Osteoblast (primary cell): ENCODE data around the gene PLEKHH3. TPM values are rescaled to one million over a fixed set of nuclear protein-coding genes. Genes with fewer than 3 reads are reported as not detected.
"Not testable (repeated sequence)": the region's sequence is repeated elsewhere in the genome, so short reads cannot be mapped to it uniquely, and the experiment has no call there.

ENCODE experiments used
- DNase-seq: peaks from one replicate; pipeline ENCODE4 v3.0.0; 2011; ENCODE audit warnings: low spot score, mixed read lengths; ENCODE audit not compliant: insufficient read length; ENCODE audit errors: missing footprints
- H2AFZ ChIP-seq: 2 replicates; pipeline ENCODE4 v1.6.0; 2011; ENCODE audit warnings: mild to moderate bottlenecking, low read length
- H3K27ac ChIP-seq: 2 replicates; pipeline ENCODE4 v1.5.1; 2011; ENCODE audit warnings: mild to moderate bottlenecking, low read depth, low read length, moderate library complexity
- H3K27me3 ChIP-seq: 2 replicates; pipeline ENCODE4 v1.6.0; 2012; ENCODE audit warnings: mild to moderate bottlenecking, control low read depth, inconsistent platforms, low read length, moderate library complexity; ENCODE audit not compliant: insufficient read depth
- H3K36me3 ChIP-seq: 2 replicates; pipeline ENCODE4 v1.5.1; 2011; ENCODE audit warnings: mild to moderate bottlenecking, low read length, control low read depth, moderate library complexity; ENCODE audit not compliant: insufficient read depth
- H3K4me1 ChIP-seq: 2 replicates; pipeline ENCODE4 v1.5.1; 2011; ENCODE audit warnings: mild to moderate bottlenecking, low read length, control low read depth, moderate library complexity; ENCODE audit not compliant: insufficient read depth
- H3K4me2 ChIP-seq: 2 replicates; pipeline ENCODE4 v1.6.0; 2011; ENCODE audit warnings: mild to moderate bottlenecking, low read length; ENCODE audit not compliant: insufficient read depth
- H3K4me3 ChIP-seq: fragments of 200-600 bp; sonication (generic); 3 replicates; pipeline ENCODE4 v1.5.1; 2012; ENCODE audit warnings: mild to moderate bottlenecking, low read length, inconsistent platforms; ENCODE audit not compliant: insufficient read depth
- H3K79me2 ChIP-seq: 2 replicates; pipeline ENCODE4 v1.6.0; 2012; ENCODE audit warnings: mild to moderate bottlenecking, low read length, control low read depth, inconsistent platforms; ENCODE audit not compliant: insufficient read depth
- H3K9me3 ChIP-seq: 2 replicates; pipeline ENCODE4 v1.5.1; 2011; ENCODE audit warnings: low read depth, low read length, control low read depth
- H4K20me1 ChIP-seq: 2 replicates; pipeline ENCODE4 v1.6.0; 2012; ENCODE audit warnings: mild to moderate bottlenecking, low read length, control low read depth; ENCODE audit not compliant: insufficient read depth
- CTCF ChIP-seq: IDR thresholded peaks from 2 replicates; pipeline ENCODE4 v1.5.1; 2011; ENCODE audit warnings: mild to moderate bottlenecking, low read depth, low read length, moderate library complexity; ENCODE audit errors: extremely low read depth
- total RNA-seq: library from RNA; depleted of rRNA; stranded (reverse); fragments of >200 nt; gene quantifications from 2 replicates; pipeline ENCODE4 v1.2.3, GENCODE V29; 2012

PLEKHH3 gene
- total RNA-seq, 1 donor = 19.9 TPM

GRCh38 chr17:42640121-42640520 is 36.7 kb downstream of the PLEKHH3 start:
- Histone ChIP-seq H3K4me2 (no peak overlapping the region), H3K4me3 (no peak overlapping the region), H4K20me1 (no peaks in the 10 kb centered on the region), H3K27me3 (no peaks in the 10 kb centered on the region), H3K9me3 (no peaks in the 10 kb centered on the region), H3K4me1 (no peaks in the 10 kb centered on the region), H3K27ac (no peak overlapping the region), H3K79me2 (no peaks in the 10 kb centered on the region), H3K36me3 (no peaks in the 10 kb centered on the region), H2AFZ (no peak overlapping the region)
- peak; percentile 19 for DNase-seq
- TF ChIP-seq CTCF = no peak

- H3K27ac ChIP-seq = no peak overlapping the region
- no peak overlapping the region for H3K4me3 ChIP-seq
- no peak overlapping the region for H3K4me2 ChIP-seq
- DNase-seq = no peak
- no peaks in the 10 kb centered on the region for H4K20me1 ChIP-seq
- H3K27me3 ChIP-seq = no peaks in the 10 kb centered on the region
- H3K9me3 ChIP-seq = no peaks in the 10 kb centered on the region
- no peak overlapping the region for H2AFZ ChIP-seq
- no peaks in the 10 kb centered on the region for H3K36me3 ChIP-seq
- TF ChIP-seq CTCF = no peak
- H3K79me2 ChIP-seq = no peaks in the 10 kb centered on the region
- H3K4me1 ChIP-seq = no peaks in the 10 kb centered on the region
These were observed 37.2 kb downstream of the PLEKHH3 start for GRCh38 chr17:42639525-42640113.

DNA sequence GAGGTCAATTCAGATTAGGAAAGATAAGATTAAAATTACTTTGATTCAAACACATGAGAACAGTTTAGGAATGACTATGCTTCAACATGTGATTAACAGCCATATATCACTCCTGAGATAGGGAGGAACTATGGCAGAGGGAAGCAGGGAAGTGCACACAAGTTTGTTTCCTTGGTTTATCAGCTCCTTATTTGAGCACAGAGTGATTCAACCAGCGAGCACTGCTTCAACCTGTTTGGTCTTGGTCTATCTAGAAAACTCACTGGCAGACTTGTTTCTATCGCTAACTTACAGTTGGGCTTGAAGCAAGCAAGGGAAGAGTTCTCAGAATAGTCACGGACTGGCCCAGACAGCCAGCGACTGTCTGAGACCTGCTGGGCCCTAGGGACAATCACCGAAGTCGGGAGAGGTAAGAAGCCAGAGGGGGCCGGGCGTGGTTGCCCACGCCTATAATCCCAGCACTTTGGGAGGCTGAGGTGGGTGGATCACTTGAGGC is 43.8 kb downstream of the PLEKHH3 start:
- H3K4me3 ChIP-seq = no peak overlapping the region
- no peaks in the 10 kb centered on the region for H3K4me1 ChIP-seq
- H3K27ac ChIP-seq = no peak overlapping the region
- H3K4me2 ChIP-seq = no peak overlapping the region
- no peak overlapping the region for H2AFZ ChIP-seq
- no peak for TF ChIP-seq CTCF
- H3K9me3 ChIP-seq = no peaks in the 10 kb centered on the region
- DNase-seq = no peak
- no peaks in the 10 kb centered on the region for H4K20me1 ChIP-seq
- H3K27me3 ChIP-seq = no peaks in the 10 kb centered on the region
- no peaks in the 10 kb centered on the region for H3K36me3 ChIP-seq
- H3K79me2 ChIP-seq = no peaks in the 10 kb centered on the region

DNA sequence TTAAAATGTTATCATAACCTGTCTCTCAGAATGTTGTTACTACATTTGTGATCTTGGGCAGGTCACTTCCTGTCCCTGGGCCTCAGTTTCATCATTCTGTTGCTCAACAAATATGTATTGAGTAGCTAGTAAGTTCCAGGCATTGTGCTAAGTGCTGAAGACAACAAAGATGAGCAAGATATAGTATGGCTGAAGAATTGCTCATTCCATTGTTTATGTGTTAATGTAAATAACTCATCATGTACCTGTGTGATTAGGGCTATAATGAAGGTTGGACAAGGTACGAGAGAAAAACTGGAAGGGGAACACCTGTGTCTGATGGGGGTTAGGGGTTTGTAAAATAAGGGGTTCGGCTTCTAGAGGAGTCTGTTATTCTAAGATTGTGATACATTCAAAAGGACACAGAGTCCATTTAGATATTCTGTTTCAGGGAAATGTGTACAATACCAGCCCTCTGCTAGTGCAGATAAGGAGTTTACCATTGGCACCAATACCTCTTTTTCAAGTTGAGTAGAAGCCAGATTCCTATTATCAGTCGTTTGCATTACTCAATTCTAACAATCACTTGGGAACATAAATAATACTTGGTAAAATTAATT is 47.3 kb downstream of the PLEKHH3 start:
- Histone ChIP-seq H3K4me1 (no peaks in the 10 kb centered on the region), H3K4me3 (no peak overlapping the region), H2AFZ (no peak overlapping the region), H3K79me2 (no peaks in the 10 kb centered on the region), H3K27me3 (no peaks in the 10 kb centered on the region), H3K36me3 (no peaks in the 10 kb centered on the region), H4K20me1 (no peaks in the 10 kb centered on the region), H3K9me3 (no peaks in the 10 kb centered on the region), H3K4me2 (no peak overlapping the region), H3K27ac (no peak overlapping the region)
- peak; percentile 5 for DNase-seq
- TF ChIP-seq CTCF = no peak

DNA sequence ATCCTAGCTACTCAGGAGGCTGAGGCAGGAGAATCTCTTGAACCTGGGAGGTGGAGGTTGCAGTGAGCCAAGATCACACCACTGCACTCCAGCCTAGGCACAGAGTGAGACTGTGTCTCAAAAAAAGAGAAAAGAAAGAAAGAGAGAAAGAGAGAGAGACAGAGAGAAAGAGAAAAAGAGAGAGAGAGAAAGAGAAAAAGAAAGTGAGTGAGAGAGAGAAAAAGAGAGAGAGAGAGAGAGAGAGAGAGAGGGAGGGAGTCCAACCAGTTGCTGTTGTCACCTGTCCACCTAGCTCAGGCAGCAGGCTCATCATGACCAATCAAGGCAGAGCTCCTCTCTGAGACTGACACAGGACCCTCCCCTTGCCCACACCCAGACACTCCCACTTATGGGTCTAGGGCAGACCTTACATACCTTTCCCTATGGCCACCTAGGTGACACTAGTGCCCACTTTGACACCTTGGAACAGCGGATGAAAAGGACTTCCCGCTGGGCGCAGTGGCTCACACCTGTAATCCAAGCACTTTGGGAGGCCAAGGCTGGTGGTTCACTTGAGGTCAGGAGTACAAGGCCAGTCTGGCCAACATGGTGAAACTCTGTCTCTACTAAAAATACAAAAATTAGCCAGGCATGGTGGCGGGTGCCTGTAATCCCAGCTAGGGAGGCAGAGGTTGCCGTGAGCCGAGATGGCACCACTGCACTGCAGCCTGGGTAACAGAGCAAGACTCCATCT is 49.6 kb downstream of the PLEKHH3 start:
- H3K79me2 ChIP-seq, H2AFZ ChIP-seq, H3K27ac ChIP-seq, H3K27me3 ChIP-seq, H3K9me3 ChIP-seq, H3K4me2 ChIP-seq, H3K36me3 ChIP-seq, DNase-seq, H3K4me3 ChIP-seq, H3K4me1 ChIP-seq, H4K20me1 ChIP-seq: not testable (repeated sequence)
